Ovary (tissue), 3 donors: ENCODE measurements around the gene BDH1.
"Not testable (repeated sequence)": the region's sequence is repeated elsewhere in the genome, so short reads cannot be mapped to it uniquely, and the experiment has no call there.

Experiments
- EP300 ChIP-seq: sonication (generic); formaldehyde crosslinking; IDR thresholded peaks from one replicate; pipeline ENCODE4 v1.6.1; 2017; ENCODE audit warnings: antibody characterized with exemption
- POLR2A ChIP-seq: fragments of 450-650 bp; IDR thresholded peaks from one replicate; pipeline ENCODE4 v1.6.1; 2017; ENCODE audit warnings: antibody characterized with exemption, mild to moderate bottlenecking, moderate library complexity
- TF ChIP-seq, protein P1 (sequence below), 3 donors: fragments of 450-650 bp in 2 of 3; fragments of 200-600 bp in 1 of 3; IDR thresholded peaks; one replicate each; pipeline versions ENCODE4 v1.5.1 to v1.8.0; 2016 to 2022; ENCODE audit warnings: antibody characterized with exemption in 3 of 3, mild to moderate bottlenecking in 1 of 3
- donor health status: DM: no; HTN: no; CAD: no.

DNA sequence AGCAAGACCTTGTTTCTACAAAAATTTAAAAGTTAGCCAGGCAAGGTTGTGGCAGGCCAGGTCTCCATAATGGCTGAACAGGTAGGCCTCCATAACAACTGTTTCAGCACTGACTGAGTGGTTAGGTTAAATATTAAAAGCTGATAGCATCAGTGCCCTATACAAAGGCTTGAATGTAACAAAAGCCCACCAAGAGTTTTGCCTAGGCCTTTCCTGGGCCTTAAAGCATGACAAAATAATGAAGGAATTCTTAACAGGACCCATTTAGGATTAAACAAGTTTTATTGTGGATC lies 16.1 kb upstream of the BDH1 start:
- TF ChIP-seq POLR2A, EP300: not testable (repeated sequence)
- TF ChIP-seq, protein P1, sequence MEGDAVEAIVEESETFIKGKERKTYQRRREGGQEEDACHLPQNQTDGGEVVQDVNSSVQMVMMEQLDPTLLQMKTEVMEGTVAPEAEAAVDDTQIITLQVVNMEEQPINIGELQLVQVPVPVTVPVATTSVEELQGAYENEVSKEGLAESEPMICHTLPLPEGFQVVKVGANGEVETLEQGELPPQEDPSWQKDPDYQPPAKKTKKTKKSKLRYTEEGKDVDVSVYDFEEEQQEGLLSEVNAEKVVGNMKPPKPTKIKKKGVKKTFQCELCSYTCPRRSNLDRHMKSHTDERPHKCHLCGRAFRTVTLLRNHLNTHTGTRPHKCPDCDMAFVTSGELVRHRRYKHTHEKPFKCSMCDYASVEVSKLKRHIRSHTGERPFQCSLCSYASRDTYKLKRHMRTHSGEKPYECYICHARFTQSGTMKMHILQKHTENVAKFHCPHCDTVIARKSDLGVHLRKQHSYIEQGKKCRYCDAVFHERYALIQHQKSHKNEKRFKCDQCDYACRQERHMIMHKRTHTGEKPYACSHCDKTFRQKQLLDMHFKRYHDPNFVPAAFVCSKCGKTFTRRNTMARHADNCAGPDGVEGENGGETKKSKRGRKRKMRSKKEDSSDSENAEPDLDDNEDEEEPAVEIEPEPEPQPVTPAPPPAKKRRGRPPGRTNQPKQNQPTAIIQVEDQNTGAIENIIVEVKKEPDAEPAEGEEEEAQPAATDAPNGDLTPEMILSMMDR (IDR thresholded peaks at IDR 0.05) = not testable (repeated sequence)
